Right lobe of liver (tissue), 4 donors: Measurements from ENCODE around the gene ATPAF2.

Experiments
- POLR2A ChIP-seq: fragments of 450-650 bp; IDR thresholded peaks from one replicate; pipeline ENCODE4 v1.6.1; 2017; ENCODE audit warnings: antibody characterized with exemption, mild to moderate bottlenecking
- TF ChIP-seq, protein P1 (sequence below), 4 donors: fragments of 200-600 bp in 3 of 4; fragments of 450-650 bp in 1 of 4; IDR thresholded peaks; one replicate each; pipeline versions ENCODE4 v1.5.1 to v1.8.0; 2016 to 2022; ENCODE audit warnings: antibody characterized with exemption in 4 of 4, mild to moderate bottlenecking in 2 of 4
- donor health status: DM: no; HTN: no; CAD: no.
- donor health status: DM: no; HTN: no; CAD: no.
- donor health status: DM: no; HTN: yes; CAD: no.

DNA sequence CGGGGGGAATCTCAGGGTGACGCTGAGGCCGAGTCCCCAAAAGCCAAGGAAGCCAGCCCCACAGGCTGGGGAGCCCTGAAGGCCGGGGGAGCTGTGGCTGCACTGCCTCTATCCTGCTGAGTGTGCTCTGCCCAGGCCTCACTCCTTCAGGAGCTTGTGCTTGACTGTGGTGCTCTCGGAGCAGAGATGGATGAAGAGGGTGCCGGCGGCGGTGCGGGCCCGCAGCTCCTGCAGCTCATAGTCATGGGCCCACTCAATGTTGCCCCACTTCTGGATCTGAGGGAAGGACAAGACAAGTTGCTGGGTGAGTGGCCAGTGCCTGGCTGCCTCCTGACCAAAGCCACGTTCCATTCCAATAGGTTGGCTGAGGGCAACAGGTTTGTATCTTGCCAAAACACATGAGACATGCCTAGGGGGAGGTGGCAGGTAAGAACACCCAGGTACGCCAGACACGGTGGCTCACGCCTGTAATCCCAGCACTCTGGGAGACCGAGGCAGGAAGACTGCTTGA, 20.5 kb downstream of the ATPAF2 start:
- TF ChIP-seq, protein P1, sequence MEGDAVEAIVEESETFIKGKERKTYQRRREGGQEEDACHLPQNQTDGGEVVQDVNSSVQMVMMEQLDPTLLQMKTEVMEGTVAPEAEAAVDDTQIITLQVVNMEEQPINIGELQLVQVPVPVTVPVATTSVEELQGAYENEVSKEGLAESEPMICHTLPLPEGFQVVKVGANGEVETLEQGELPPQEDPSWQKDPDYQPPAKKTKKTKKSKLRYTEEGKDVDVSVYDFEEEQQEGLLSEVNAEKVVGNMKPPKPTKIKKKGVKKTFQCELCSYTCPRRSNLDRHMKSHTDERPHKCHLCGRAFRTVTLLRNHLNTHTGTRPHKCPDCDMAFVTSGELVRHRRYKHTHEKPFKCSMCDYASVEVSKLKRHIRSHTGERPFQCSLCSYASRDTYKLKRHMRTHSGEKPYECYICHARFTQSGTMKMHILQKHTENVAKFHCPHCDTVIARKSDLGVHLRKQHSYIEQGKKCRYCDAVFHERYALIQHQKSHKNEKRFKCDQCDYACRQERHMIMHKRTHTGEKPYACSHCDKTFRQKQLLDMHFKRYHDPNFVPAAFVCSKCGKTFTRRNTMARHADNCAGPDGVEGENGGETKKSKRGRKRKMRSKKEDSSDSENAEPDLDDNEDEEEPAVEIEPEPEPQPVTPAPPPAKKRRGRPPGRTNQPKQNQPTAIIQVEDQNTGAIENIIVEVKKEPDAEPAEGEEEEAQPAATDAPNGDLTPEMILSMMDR (IDR thresholded peaks at IDR 0.05), result no peak
- no peak for TF ChIP-seq POLR2A
